NCI-H748 (cell line): Measurements from ENCODE around the gene CDK18.
A peak's percentile ranks its signal among the peaks of the same experiment; 100 is the strongest.
"Not testable (repeated sequence)": the region's sequence is repeated elsewhere in the genome, so short reads cannot be mapped to it uniquely, and the experiment has no call there.

Experiments used
- DNase-seq: peaks from one replicate; lab custom pipeline; 2025; ENCODE audit not compliant: unreplicated experiment; lab: John Stamatoyannopoulos, UW

Gene CDK18

GRCh38 chr1:205504311-205505075 is at the start of gene CDK18:
Gene CDK18 (plus strand): TSS chr1:205504669. CDS start chr1:205523168, 18,499 bp downstream.
- peak; percentile 71 for DNase-seq

- no peak for DNase-seq
Observed at GRCh38 chr1:205454903-205455335, 49.5 kb upstream of the CDK18 start.

GRCh38 chr1:205455581-205456382 is 48.7 kb upstream of the CDK18 start, which contains the start of gene BLACAT1:
Gene BLACAT1 (minus strand): TSS chr1:205456045.
- DNase-seq = peak; percentile 31

GRCh38 chr1:205456383-205456867 is 48.0 kb upstream of the CDK18 start:
- peak; percentile 62 for DNase-seq

GRCh38 chr1:205456868-205457745 is 47.4 kb upstream of the CDK18 start:
- peak; percentile 89 for DNase-seq

GRCh38 chr1:205458777-205459566 is 45.5 kb upstream of the CDK18 start:
- DNase-seq = no peak

GRCh38 chr1:205465392-205465791 is 39.1 kb upstream of the CDK18 start:
- no peak for DNase-seq

- no peak for DNase-seq
Observed at GRCh38 chr1:205466595-205467220, 37.8 kb upstream of the CDK18 start.

GRCh38 chr1:205470131-205470530 is 34.3 kb upstream of the CDK18 start:
- DNase-seq = peak; percentile 3

- peak; percentile 28 for DNase-seq
Observed at GRCh38 chr1:205472737-205473441, 31.6 kb upstream of the CDK18 start.

GRCh38 chr1:205473475-205473874 is 31.0 kb upstream of the CDK18 start:
- DNase-seq = no peak

GRCh38 chr1:205473966-205474365 is 30.5 kb upstream of the CDK18 start:
- DNase-seq = no peak

GRCh38 chr1:205474571-205474970 is 29.9 kb upstream of the CDK18 start:
- no peak for DNase-seq

GRCh38 chr1:205475855-205476254 is 28.6 kb upstream of the CDK18 start:
- no peak for DNase-seq

- DNase-seq = no peak
Observed at GRCh38 chr1:205476648-205477047, 27.8 kb upstream of the CDK18 start.

GRCh38 chr1:205477121-205477758 is 27.2 kb upstream of the CDK18 start:
- DNase-seq = no peak

- no peak for DNase-seq
Observed at GRCh38 chr1:205477759-205478247, 26.7 kb upstream of the CDK18 start.

GRCh38 chr1:205478985-205479384 is 25.5 kb upstream of the CDK18 start:
- not testable (repeated sequence) for DNase-seq
